Lower leg skin (tissue), 3 donors: ENCODE measurements around the gene DNAH12.
"Not testable (repeated sequence)": the region's sequence is repeated elsewhere in the genome, so short reads cannot be mapped to it uniquely, and the experiment has no call there.

Experiments
- POLR2A ChIP-seq, 2 donors: fragments of 450-650 bp; IDR thresholded peaks; one replicate each; pipeline ENCODE4 v1.6.1; 2016 to 2017; ENCODE audit warnings: antibody characterized with exemption in 2 of 2, mild to moderate bottlenecking in 1 of 2, moderate library complexity in 1 of 2
- TF ChIP-seq, protein P1 (sequence below), 3 donors: fragments of 450-650 bp; IDR thresholded peaks; one replicate each; pipeline ENCODE4 v1.5.1; 2016; ENCODE audit warnings: antibody characterized with exemption in 3 of 3, mild to moderate bottlenecking in 3 of 3, moderate library complexity in 2 of 3

DNA sequence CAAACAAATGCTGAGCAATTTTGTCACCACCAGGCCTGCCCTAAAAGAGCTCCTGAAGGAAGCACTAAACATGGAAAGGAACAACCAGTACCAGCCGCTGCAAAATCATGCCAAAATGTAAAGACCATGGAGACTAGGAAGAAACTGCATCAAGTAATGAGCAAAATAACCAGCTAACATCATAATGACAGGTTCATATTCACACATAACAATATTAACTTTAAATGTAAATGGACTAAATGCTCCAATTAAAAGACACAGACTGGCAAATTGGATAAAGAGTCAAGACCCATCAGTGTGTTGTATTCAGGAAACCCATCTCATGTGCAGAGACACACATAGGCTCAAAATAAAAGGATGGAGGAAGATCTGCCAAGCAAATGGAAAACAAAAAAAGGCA, 217.6 kb downstream of the DNAH12 start:
- TF ChIP-seq, protein P1, sequence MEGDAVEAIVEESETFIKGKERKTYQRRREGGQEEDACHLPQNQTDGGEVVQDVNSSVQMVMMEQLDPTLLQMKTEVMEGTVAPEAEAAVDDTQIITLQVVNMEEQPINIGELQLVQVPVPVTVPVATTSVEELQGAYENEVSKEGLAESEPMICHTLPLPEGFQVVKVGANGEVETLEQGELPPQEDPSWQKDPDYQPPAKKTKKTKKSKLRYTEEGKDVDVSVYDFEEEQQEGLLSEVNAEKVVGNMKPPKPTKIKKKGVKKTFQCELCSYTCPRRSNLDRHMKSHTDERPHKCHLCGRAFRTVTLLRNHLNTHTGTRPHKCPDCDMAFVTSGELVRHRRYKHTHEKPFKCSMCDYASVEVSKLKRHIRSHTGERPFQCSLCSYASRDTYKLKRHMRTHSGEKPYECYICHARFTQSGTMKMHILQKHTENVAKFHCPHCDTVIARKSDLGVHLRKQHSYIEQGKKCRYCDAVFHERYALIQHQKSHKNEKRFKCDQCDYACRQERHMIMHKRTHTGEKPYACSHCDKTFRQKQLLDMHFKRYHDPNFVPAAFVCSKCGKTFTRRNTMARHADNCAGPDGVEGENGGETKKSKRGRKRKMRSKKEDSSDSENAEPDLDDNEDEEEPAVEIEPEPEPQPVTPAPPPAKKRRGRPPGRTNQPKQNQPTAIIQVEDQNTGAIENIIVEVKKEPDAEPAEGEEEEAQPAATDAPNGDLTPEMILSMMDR (IDR thresholded peaks at IDR 0.05): not testable (repeated sequence)
- not testable (repeated sequence) for TF ChIP-seq POLR2A (IDR thresholded peaks at IDR 0.05)
